NCI-H446 treated with DMSO at 0.1 percent for 48 hours (cell line): ENCODE data around the gene KRTAP9-2.
A peak's percentile ranks its signal among the peaks of the same experiment; 100 is the strongest.
"Not testable (repeated sequence)": the region's sequence is repeated elsewhere in the genome, so short reads cannot be mapped to it uniquely, and the experiment has no call there.

Experiments used
- DNase-seq: peaks from one replicate; lab custom pipeline; 2025; lab: John Stamatoyannopoulos, UW

Gene KRTAP9-2

GRCh38 chr17:41226598-41227095, at the start of gene KRTAP9-2:
KRTAP9-2 (plus strand) TSS chr17:41226648; CDS start chr17:41226655, 7 bp downstream.
- not testable (repeated sequence) for DNase-seq

GRCh38 chr17:41176744-41177387, 49.6 kb upstream of the KRTAP9-2 start:
- no peak for DNase-seq

- DNase-seq: no peak
Observed at GRCh38 chr17:41177727-41178271, 48.6 kb upstream of the KRTAP9-2 start, which contains the start of gene KRTAP4-2. KRTAP4-2 (minus strand) TSS chr17:41178221; CDS start chr17:41178164, 57 bp downstream.

GRCh38 chr17:41178341-41178740, 48.1 kb upstream of the KRTAP9-2 start:
- no peak for DNase-seq

GRCh38 chr17:41178843-41179616, 47.4 kb upstream of the KRTAP9-2 start:
- DNase-seq: no peak

- DNase-seq: no peak
Observed at GRCh38 chr17:41184480-41184961, 41.9 kb upstream of the KRTAP9-2 start, which contains the start of gene KRTAP4-1. KRTAP4-1 (minus strand) TSS chr17:41184911; CDS start chr17:41184854, 57 bp downstream.

GRCh38 chr17:41185001-41185400, 41.4 kb upstream of the KRTAP9-2 start:
- DNase-seq: no peak

GRCh38 chr17:41186872-41187271, 39.6 kb upstream of the KRTAP9-2 start:
- DNase-seq: no peak

GRCh38 chr17:41189837-41190318, 36.6 kb upstream of the KRTAP9-2 start, which contains the start of gene KRTAP9-1:
KRTAP9-1 (plus strand) TSS chr17:41189887; CDS start chr17:41189887, 0 bp downstream.
- not testable (repeated sequence) for DNase-seq

GRCh38 chr17:41190328-41190727, 36.1 kb upstream of the KRTAP9-2 start:
- no peak for DNase-seq

- DNase-seq: no peak
Observed at GRCh38 chr17:41196068-41196467, 30.4 kb upstream of the KRTAP9-2 start.

- no peak for DNase-seq
Observed at GRCh38 chr17:41199421-41200078, 26.9 kb upstream of the KRTAP9-2 start.

- DNase-seq: no peak
Observed at GRCh38 chr17:41211845-41212466, 14.5 kb upstream of the KRTAP9-2 start.

- DNase-seq: peak; percentile 2
Observed at GRCh38 chr17:41212524-41213169, 13.8 kb upstream of the KRTAP9-2 start.

- DNase-seq: no peak
Observed at GRCh38 chr17:41215681-41216080, 10.8 kb upstream of the KRTAP9-2 start.

- no peak for DNase-seq
Observed at GRCh38 chr17:41223821-41224220, 2.6 kb upstream of the KRTAP9-2 start.

- DNase-seq: no peak
Observed at GRCh38 chr17:41226051-41226450, 397 bp upstream of the KRTAP9-2 start.

GRCh38 chr17:41230094-41230493, 3.6 kb downstream of the KRTAP9-2 start:
- DNase-seq: no peak

GRCh38 chr17:41231731-41232130, 5.3 kb downstream of the KRTAP9-2 start:
- no peak for DNase-seq

GRCh38 chr17:41232399-41233105, 6.1 kb downstream of the KRTAP9-2 start, which contains the start of gene KRTAP9-3:
KRTAP9-3 (plus strand) TSS chr17:41232449; CDS start chr17:41232502, 53 bp downstream.
- DNase-seq: not testable (repeated sequence)
